ENCODE results near the gene ACP3.
"Not testable (repeated sequence)": the region's sequence is repeated elsewhere in the genome, so short reads cannot be mapped to it uniquely, and the experiment has no call there.

Gene ACP3

DNA sequence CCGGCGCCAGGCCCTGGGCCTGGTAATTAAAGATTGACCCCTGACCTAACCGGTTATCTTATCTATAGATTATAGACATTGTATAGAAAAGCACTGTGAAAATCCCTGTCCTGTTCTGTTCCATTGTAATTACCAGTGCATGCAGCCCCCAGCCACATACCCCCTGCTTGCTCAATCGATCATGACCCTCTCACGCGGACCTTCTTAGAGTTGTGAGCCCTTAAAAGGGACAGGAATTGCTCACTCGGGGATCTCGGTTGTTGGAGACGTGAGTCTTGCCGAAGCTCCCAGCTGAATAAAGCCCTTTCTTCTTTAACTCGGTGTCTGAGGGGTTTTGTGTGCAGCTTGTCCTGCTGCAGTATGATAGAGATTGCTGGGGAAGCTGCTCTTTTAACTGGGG, 7.2 kb upstream of the ACP3 start:
- not testable (repeated sequence) for H3K27me3 ChIP-seq; H3K4me1 ChIP-seq (ENCODE audit: control insufficient read depth in 1 of 2, insufficient read depth in 1 of 2, low read depth in 1 of 2, low read length in 1 of 2)

DNA sequence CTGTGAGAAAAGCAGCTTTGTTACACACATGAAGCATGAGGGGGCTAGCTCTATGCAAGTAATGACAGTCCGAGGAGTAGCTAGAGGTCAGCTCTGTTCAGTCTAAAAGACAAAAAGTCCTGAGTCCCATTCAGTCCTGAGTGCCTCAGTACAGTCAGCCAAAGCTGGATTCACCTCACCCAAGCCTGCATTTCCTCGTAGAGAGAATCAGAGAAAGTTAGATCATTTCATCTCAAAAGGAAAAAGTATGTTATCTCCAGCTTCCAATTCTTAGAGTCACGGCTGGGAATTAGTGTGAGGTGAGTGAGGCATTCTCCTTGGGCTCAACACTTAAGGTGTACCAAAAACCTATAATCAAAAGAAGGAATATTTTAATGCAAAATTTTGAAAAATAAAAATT, 5.9 kb upstream of the ACP3 start:
- H3K4me3 ChIP-seq (ENCODE audit: low read depth in 1 of 2, low read length in 1 of 2) = no peak overlapping the region
- peaks cover 3 to 6% of the 10 kb centered on the region in 2 experiments for H3K4me1 ChIP-seq (ENCODE audit: control insufficient read depth in 1 of 2, insufficient read depth in 1 of 2, low read depth in 1 of 2, low read length in 1 of 2)
- TF ChIP-seq, protein P1, sequence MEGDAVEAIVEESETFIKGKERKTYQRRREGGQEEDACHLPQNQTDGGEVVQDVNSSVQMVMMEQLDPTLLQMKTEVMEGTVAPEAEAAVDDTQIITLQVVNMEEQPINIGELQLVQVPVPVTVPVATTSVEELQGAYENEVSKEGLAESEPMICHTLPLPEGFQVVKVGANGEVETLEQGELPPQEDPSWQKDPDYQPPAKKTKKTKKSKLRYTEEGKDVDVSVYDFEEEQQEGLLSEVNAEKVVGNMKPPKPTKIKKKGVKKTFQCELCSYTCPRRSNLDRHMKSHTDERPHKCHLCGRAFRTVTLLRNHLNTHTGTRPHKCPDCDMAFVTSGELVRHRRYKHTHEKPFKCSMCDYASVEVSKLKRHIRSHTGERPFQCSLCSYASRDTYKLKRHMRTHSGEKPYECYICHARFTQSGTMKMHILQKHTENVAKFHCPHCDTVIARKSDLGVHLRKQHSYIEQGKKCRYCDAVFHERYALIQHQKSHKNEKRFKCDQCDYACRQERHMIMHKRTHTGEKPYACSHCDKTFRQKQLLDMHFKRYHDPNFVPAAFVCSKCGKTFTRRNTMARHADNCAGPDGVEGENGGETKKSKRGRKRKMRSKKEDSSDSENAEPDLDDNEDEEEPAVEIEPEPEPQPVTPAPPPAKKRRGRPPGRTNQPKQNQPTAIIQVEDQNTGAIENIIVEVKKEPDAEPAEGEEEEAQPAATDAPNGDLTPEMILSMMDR (IDR thresholded peaks at IDR 0.05) = no peak
- H3K9me3 ChIP-seq = no peaks in the 10 kb centered on the region
- no peak overlapping the region for H3K27ac ChIP-seq
- no peaks in the 10 kb centered on the region for H3K36me3 ChIP-seq
- H3K27me3 ChIP-seq = no peaks in the 10 kb centered on the region

More for the DNA sequence above, 7.2 kb upstream of the ACP3 start:
- H3K36me3 ChIP-seq; H3K27ac ChIP-seq; H3K9me3 ChIP-seq; H3K4me3 ChIP-seq (ENCODE audit: low read depth in 1 of 2, low read length in 1 of 2): not testable (repeated sequence)

DNA sequence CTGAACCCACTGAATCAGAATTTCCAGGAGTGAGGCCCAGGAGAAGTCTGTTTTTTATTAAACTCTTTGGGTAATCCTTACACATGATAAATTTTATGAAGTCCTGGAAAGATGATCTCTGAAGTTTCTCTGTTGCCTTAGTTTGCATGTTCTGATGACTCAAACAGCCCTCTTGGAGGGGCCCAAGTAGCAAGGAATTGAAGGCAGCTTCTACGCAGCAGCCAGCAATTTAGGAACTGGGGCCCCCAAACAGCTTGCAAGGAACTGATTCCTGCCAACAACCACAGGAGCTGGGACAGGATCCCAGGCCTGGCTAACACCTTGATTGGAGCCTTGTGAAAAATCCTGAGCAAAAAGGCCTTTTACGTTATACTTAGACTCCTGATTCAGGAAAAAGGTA, 5.4 kb upstream of the ACP3 start:
- no peak overlapping the region for H3K27ac ChIP-seq
- TF ChIP-seq, protein P1 (IDR thresholded peaks at IDR 0.05) = no peak
- H3K9me3 ChIP-seq = no peaks in the 10 kb centered on the region
- peaks cover 8 to 11% of the 10 kb centered on the region in 2 experiments for H3K4me1 ChIP-seq (ENCODE audit: control insufficient read depth in 1 of 2, insufficient read depth in 1 of 2, low read depth in 1 of 2, low read length in 1 of 2)
- H3K4me3 ChIP-seq (ENCODE audit: low read depth in 1 of 2, low read length in 1 of 2) = no peak overlapping the region
- H3K36me3 ChIP-seq = no peaks in the 10 kb centered on the region
- no peaks in the 10 kb centered on the region for H3K27me3 ChIP-seq

DNA sequence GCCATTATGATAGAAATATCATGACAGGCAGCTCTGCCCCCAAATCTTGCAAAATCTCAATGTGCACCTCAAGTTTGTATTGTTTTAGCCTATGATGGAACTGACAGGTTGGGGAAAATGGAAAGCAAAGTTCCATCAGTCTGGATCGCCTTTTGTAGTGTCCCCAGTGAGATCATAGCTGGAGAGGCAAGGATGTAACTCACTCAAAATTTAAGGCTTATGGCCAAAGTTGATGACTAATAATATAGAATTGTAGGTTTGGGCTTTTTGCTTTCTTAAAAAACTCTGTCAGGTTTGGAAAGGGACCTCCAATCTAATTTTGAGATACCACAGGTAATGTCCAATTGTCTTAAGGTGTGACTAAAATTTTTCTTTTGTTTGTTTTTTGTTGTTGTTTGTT, 1.4 kb upstream of the ACP3 start:
- no peaks in the 10 kb centered on the region for H3K9me3 ChIP-seq
- H3K36me3 ChIP-seq = no peaks in the 10 kb centered on the region
- H3K27me3 ChIP-seq = no peaks in the 10 kb centered on the region
- H3K4me1 ChIP-seq (ENCODE audit: control insufficient read depth in 1 of 2, insufficient read depth in 1 of 2, low read depth in 1 of 2, low read length in 1 of 2) = peaks cover 38 to 41% of the 10 kb centered on the region in 2 experiments
- peak overlapping the region in 1 of 2 experiments; percentile 64 for H3K4me3 ChIP-seq (ENCODE audit: low read depth in 1 of 2, low read length in 1 of 2)
- H3K27ac ChIP-seq = peak overlapping the region; percentile 86
- TF ChIP-seq, protein P1 (IDR thresholded peaks at IDR 0.05) = no peak

DNA sequence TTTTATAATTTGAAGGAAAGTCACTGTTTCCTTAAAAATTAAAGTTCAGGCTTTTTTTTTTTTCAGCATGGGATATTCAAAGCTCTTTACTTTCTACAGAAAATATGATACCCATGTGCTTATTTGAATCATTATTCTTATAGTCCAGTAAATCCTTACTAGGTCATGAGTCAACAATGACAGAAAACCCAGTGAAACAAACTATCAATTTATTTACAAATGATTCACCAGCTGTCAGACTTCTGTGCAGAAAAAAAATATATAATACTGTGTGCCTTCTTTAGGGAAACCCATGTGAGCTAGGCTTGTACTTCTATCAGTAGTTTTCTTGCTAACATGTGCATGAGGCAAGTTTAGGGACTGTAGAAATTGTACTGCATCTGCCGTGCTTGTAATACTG, 1.2 kb downstream of the ACP3 start:
- no peaks in the 10 kb centered on the region for H3K27me3 ChIP-seq

DNA sequence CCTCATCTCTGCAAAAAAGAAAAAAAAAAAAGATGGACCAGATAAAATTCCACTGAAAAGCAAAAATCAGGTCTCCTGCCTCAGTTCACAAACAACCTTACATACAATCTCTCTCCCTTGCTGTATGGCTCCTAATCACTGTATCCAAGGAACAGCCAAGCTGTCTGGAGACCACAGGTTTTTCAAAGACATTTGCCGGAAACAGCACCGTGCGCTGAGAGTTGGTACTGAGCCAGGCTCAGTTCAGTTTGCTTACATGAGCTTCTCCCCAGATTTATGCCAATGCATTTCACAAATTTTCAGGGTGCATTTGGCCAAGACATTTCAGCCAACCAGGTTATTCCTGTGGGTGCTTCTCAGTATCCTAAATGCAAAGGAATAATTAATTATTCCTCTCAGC, 4.1 kb downstream of the ACP3 start:
- no peaks in the 10 kb centered on the region for H3K27me3 ChIP-seq
- H3K36me3 ChIP-seq = no peaks in the 10 kb centered on the region
- TF ChIP-seq, protein P1 (IDR thresholded peaks at IDR 0.05) = no peak
- peak overlapping the region; percentile 86 for H3K27ac ChIP-seq
- H3K4me3 ChIP-seq (ENCODE audit: low read depth in 1 of 2, low read length in 1 of 2) = no peak overlapping the region
- H3K4me1 ChIP-seq (ENCODE audit: control insufficient read depth in 1 of 2, insufficient read depth in 1 of 2, low read depth in 1 of 2, low read length in 1 of 2) = peaks cover 49 to 65% of the 10 kb centered on the region in 2 experiments
- H3K9me3 ChIP-seq = no peaks in the 10 kb centered on the region

More for the DNA sequence above, 1.2 kb downstream of the ACP3 start:
- no peaks in the 10 kb centered on the region for H3K9me3 ChIP-seq
- H3K36me3 ChIP-seq = no peaks in the 10 kb centered on the region
- TF ChIP-seq, protein P1 (IDR thresholded peaks at IDR 0.05) = no peak
- peak overlapping the region; percentile 86 for H3K27ac ChIP-seq
- peaks cover 50 to 53% of the 10 kb centered on the region in 2 experiments for H3K4me1 ChIP-seq (ENCODE audit: control insufficient read depth in 1 of 2, insufficient read depth in 1 of 2, low read depth in 1 of 2, low read length in 1 of 2)
- peak overlapping the region; percentile 53 to 64 for H3K4me3 ChIP-seq (ENCODE audit: low read depth in 1 of 2, low read length in 1 of 2)
